Measurements from ENCODE around the gene UMPS. TPM values are rescaled to one million over a fixed set of nuclear protein-coding genes. Genes with fewer than 3 reads are reported as not detected.
A peak's percentile ranks its signal among the peaks of the same experiment; 100 is the strongest.
"Not testable (repeated sequence)": the region's sequence is repeated elsewhere in the genome, so short reads cannot be mapped to it uniquely, and the experiment has no call there.

UMPS gene
- total RNA-seq, 2 donors from 2014 or later: 36.8 to 38.9 TPM

- no peak overlapping the region for H3K27ac Mint-ChIP-seq
- H3K4me1 Mint-ChIP-seq (ENCODE audit: low read depth): no peaks in the 10 kb centered on the region
- ATAC-seq (replicated peaks in 1 of 2): no peak
- H3K27me3 Mint-ChIP-seq (ENCODE audit: low read depth): peaks cover 31% of the 10 kb centered on the region
- H3K4me3 Mint-ChIP-seq: no peak overlapping the region
- DNase-seq: no peak
- no peaks in the 10 kb centered on the region for H3K9me3 Mint-ChIP-seq
- H3K36me3 Mint-ChIP-seq (ENCODE audit: insufficient read depth in 2 of 2): no peaks in the 10 kb centered on the region
These were observed 32.1 kb upstream of the UMPS start for GRCh38 chr3:124698030-124698770.

GRCh38 chr3:124699051-124699450, 31.2 kb upstream of the UMPS start:
- DNase-seq (no peak), ATAC-seq (replicated peaks in 1 of 2) (no peak)
- H3K27me3 Mint-ChIP-seq (ENCODE audit: low read depth): peaks cover 37% of the 10 kb centered on the region
- no peaks in the 10 kb centered on the region for H3K4me1 Mint-ChIP-seq (ENCODE audit: low read depth)
- no peak overlapping the region for H3K27ac Mint-ChIP-seq
- H3K36me3 Mint-ChIP-seq (ENCODE audit: insufficient read depth in 2 of 2): no peaks in the 10 kb centered on the region
- H3K4me3 Mint-ChIP-seq: no peak overlapping the region
- H3K9me3 Mint-ChIP-seq: no peaks in the 10 kb centered on the region

- Mint-ChIP-seq H3K27ac (no peak overlapping the region), H3K27me3 (ENCODE audit: low read depth) (peaks cover 37% of the 10 kb centered on the region), H3K9me3 (no peaks in the 10 kb centered on the region), H3K4me3 (no peak overlapping the region), H3K36me3 (ENCODE audit: insufficient read depth in 2 of 2) (no peaks in the 10 kb centered on the region), H3K4me1 (ENCODE audit: low read depth) (no peaks in the 10 kb centered on the region)
- ATAC-seq (replicated peaks in 1 of 2): no peak
- no peak for DNase-seq
These were observed 30.4 kb upstream of the UMPS start for GRCh38 chr3:124699686-124700396.

GRCh38 chr3:124700880-124701684, 29.2 kb upstream of the UMPS start:
- ATAC-seq (replicated peaks in 1 of 2) (no peak), DNase-seq (no peak)
- no peak overlapping the region for H3K27ac Mint-ChIP-seq
- no peaks in the 10 kb centered on the region for H3K4me1 Mint-ChIP-seq (ENCODE audit: low read depth)
- no peaks in the 10 kb centered on the region for H3K36me3 Mint-ChIP-seq (ENCODE audit: insufficient read depth in 2 of 2)
- H3K9me3 Mint-ChIP-seq: no peaks in the 10 kb centered on the region
- H3K27me3 Mint-ChIP-seq (ENCODE audit: low read depth): peaks cover 44% of the 10 kb centered on the region
- no peak overlapping the region for H3K4me3 Mint-ChIP-seq

- no peak for DNase-seq
- H3K4me1 Mint-ChIP-seq (ENCODE audit: low read depth): no peaks in the 10 kb centered on the region
- H3K9me3 Mint-ChIP-seq: no peaks in the 10 kb centered on the region
- H3K27ac Mint-ChIP-seq: no peak overlapping the region
- ATAC-seq (replicated peaks in 1 of 2): no peak
- peaks cover 47% of the 10 kb centered on the region for H3K27me3 Mint-ChIP-seq (ENCODE audit: low read depth)
- no peaks in the 10 kb centered on the region for H3K36me3 Mint-ChIP-seq (ENCODE audit: insufficient read depth in 2 of 2)
- H3K4me3 Mint-ChIP-seq: no peak overlapping the region
These were observed 28.6 kb upstream of the UMPS start for GRCh38 chr3:124701687-124702086.

- H3K36me3 Mint-ChIP-seq (ENCODE audit: insufficient read depth in 2 of 2): no peaks in the 10 kb centered on the region
- no peak overlapping the region for H3K4me3 Mint-ChIP-seq
- H3K9me3 Mint-ChIP-seq: peaks cover 0 to 2% of the 10 kb centered on the region in 2 donors
- no peaks in the 10 kb centered on the region for H3K4me1 Mint-ChIP-seq (ENCODE audit: low read depth)
- no peak overlapping the region for H3K27ac Mint-ChIP-seq
- no peak for DNase-seq
- no peak for ATAC-seq (replicated peaks in 1 of 2)
- H3K27me3 Mint-ChIP-seq (ENCODE audit: low read depth): peaks cover 54% of the 10 kb centered on the region
These were observed 27.3 kb upstream of the UMPS start for GRCh38 chr3:124702950-124703349.

- no peaks in the 10 kb centered on the region for H3K36me3 Mint-ChIP-seq (ENCODE audit: insufficient read depth in 2 of 2)
- no peak overlapping the region for H3K4me3 Mint-ChIP-seq
- H3K27ac Mint-ChIP-seq: no peak overlapping the region
- H3K9me3 Mint-ChIP-seq: peaks cover 0 to 2% of the 10 kb centered on the region in 2 donors
- no peak for ATAC-seq (replicated peaks in 1 of 2)
- no peak for DNase-seq
- H3K4me1 Mint-ChIP-seq (ENCODE audit: low read depth): no peaks in the 10 kb centered on the region
- H3K27me3 Mint-ChIP-seq (ENCODE audit: low read depth): peaks cover 56% of the 10 kb centered on the region
These were observed 24.7 kb upstream of the UMPS start for GRCh38 chr3:124705552-124705951.

GRCh38 chr3:124707223-124707622, 23.0 kb upstream of the UMPS start:
- peaks cover 59% of the 10 kb centered on the region for H3K27me3 Mint-ChIP-seq (ENCODE audit: low read depth)
- H3K4me3 Mint-ChIP-seq; H3K27ac Mint-ChIP-seq; ATAC-seq (replicated peaks in 1 of 2); H3K36me3 Mint-ChIP-seq (ENCODE audit: insufficient read depth in 2 of 2); H3K9me3 Mint-ChIP-seq; DNase-seq; H3K4me1 Mint-ChIP-seq (ENCODE audit: low read depth): not testable (repeated sequence)

- no peak overlapping the region for H3K27ac Mint-ChIP-seq
- no peak overlapping the region for H3K4me3 Mint-ChIP-seq
- no peak for ATAC-seq (replicated peaks in 1 of 2)
These were observed 22.6 kb upstream of the UMPS start for GRCh38 chr3:124707656-124708062.

GRCh38 chr3:124714223-124714853, 15.9 kb upstream of the UMPS start:
- no peak for ATAC-seq (replicated peaks in 1 of 2)

More at GRCh38 chr3:124707656-124708062, 22.6 kb upstream of the UMPS start:
- H3K36me3 Mint-ChIP-seq (ENCODE audit: insufficient read depth in 2 of 2): no peaks in the 10 kb centered on the region
- DNase-seq: no peak
- H3K27me3 Mint-ChIP-seq (ENCODE audit: low read depth): peaks cover 55% of the 10 kb centered on the region
- H3K9me3 Mint-ChIP-seq: peaks cover 0 to 2% of the 10 kb centered on the region in 2 donors
- no peaks in the 10 kb centered on the region for H3K4me1 Mint-ChIP-seq (ENCODE audit: low read depth)

GRCh38 chr3:124722589-124722988, 7.7 kb upstream of the UMPS start:
- H3K4me1 Mint-ChIP-seq (ENCODE audit: low read depth): no peaks in the 10 kb centered on the region
- no peaks in the 10 kb centered on the region for H3K9me3 Mint-ChIP-seq
- no peaks in the 10 kb centered on the region for H3K36me3 Mint-ChIP-seq (ENCODE audit: insufficient read depth in 2 of 2)
- no peak overlapping the region for H3K27ac Mint-ChIP-seq
- H3K4me3 Mint-ChIP-seq: no peak overlapping the region
- ATAC-seq (replicated peaks in 1 of 2): no peak
- DNase-seq: no peak
- peaks cover 48% of the 10 kb centered on the region for H3K27me3 Mint-ChIP-seq (ENCODE audit: low read depth)

More at GRCh38 chr3:124714223-124714853, 15.9 kb upstream of the UMPS start:
- Mint-ChIP-seq H3K4me1 (ENCODE audit: low read depth) (no peaks in the 10 kb centered on the region), H3K4me3 (no peak overlapping the region), H3K9me3 (no peaks in the 10 kb centered on the region), H3K27me3 (ENCODE audit: low read depth) (peaks cover 26% of the 10 kb centered on the region), H3K36me3 (ENCODE audit: insufficient read depth in 2 of 2) (no peaks in the 10 kb centered on the region), H3K27ac (no peak overlapping the region)
- DNase-seq: no peak

GRCh38 chr3:124730941-124731297, 667 bp downstream of the UMPS start:
- Mint-ChIP-seq H3K36me3 (ENCODE audit: insufficient read depth in 2 of 2) (peaks cover 4 to 14% of the 10 kb centered on the region in 2 donors), H3K27ac (peak overlapping the region; percentile 99), H3K9me3 (no peaks in the 10 kb centered on the region), H3K27me3 (ENCODE audit: low read depth) (peaks cover 3% of the 10 kb centered on the region), H3K4me1 (ENCODE audit: low read depth) (peaks cover 50% of the 10 kb centered on the region), H3K4me3 (peak overlapping the region; percentile 97 to 100)
- ATAC-seq (replicated peaks in 1 of 2): no peak
- DNase-seq: peak in 1 of 2 donors; percentile 3

- no peaks in the 10 kb centered on the region for H3K27me3 Mint-ChIP-seq (ENCODE audit: low read depth)
- peak overlapping the region; percentile 97 to 100 for H3K4me3 Mint-ChIP-seq
- DNase-seq (no peak), ATAC-seq (replicated peaks in 1 of 2) (no peak)
- H3K4me1 Mint-ChIP-seq (ENCODE audit: low read depth): peaks cover 50% of the 10 kb centered on the region
- peaks cover 4 to 14% of the 10 kb centered on the region in 2 donors for H3K36me3 Mint-ChIP-seq (ENCODE audit: insufficient read depth in 2 of 2)
- H3K27ac Mint-ChIP-seq: peak overlapping the region; percentile 51
- H3K9me3 Mint-ChIP-seq: no peaks in the 10 kb centered on the region
These were observed 1.5 kb downstream of the UMPS start for GRCh38 chr3:124731760-124732159.
